H1 (cell line): ENCODE data around the gene CKM. TPM values are rescaled to one million over a fixed set of nuclear protein-coding genes. Genes with fewer than 3 reads are reported as not detected.

Experiments
- CTCF ChIA-PET: fragments of 300-600 bp; sonication (Branson Sonifier 250); formaldehyde crosslinking; loops from one replicate; lab custom pipeline; 2021; ENCODE audit not compliant: partially characterized antibody; lab: Charles Lee
- POLR2A ChIA-PET: fragments of 300-600 bp; sonication (Branson Sonifier 250); formaldehyde crosslinking; loops from one replicate; lab custom pipeline; 2021; ENCODE audit warnings: inconsistent platforms; ENCODE audit not compliant: partially characterized antibody; lab: Charles Lee
- DNase-seq, 2 experiments: peaks; one replicate each; pipeline versions ENCODE4 v3.0.0 to v3.0.0-alpha.2; 2010 to 2022; ENCODE audit warnings: low spot score in 2 of 2, low read depth in 1 of 2, mixed read lengths in 1 of 2
- FAIRE-seq: peaks from 2 replicates; lab custom pipeline; 2011; peaks lifted over from hg19 to GRCh38; lab: Jason Lieb, UNC
- H2AFZ ChIP-seq: 2 replicates; pipeline ENCODE4 v1.8.1; 2012; ENCODE audit warnings: low read length, inconsistent platforms
- H2AK5ac ChIP-seq: 2 replicates; pipeline ENCODE4 v1.6.1; 2013; ENCODE audit warnings: low read depth, low read length
- H2BK120ac ChIP-seq: replicated peaks from 2 replicates; pipeline ENCODE3; 2013; ENCODE audit warnings: low read depth, low read length, inconsistent platforms
- H2BK12ac ChIP-seq: 2 replicates; pipeline ENCODE4 v1.6.1; 2013; ENCODE audit warnings: low read depth, low read length
- H2BK15ac ChIP-seq: 2 replicates; pipeline ENCODE4 v1.6.1; 2013; ENCODE audit warnings: low read length
- H2BK20ac ChIP-seq: 2 replicates; pipeline ENCODE4 v1.6.1; 2013; ENCODE audit warnings: low read length
- H2BK5ac ChIP-seq: 2 replicates; pipeline ENCODE4 v1.6.1; 2013; ENCODE audit warnings: low read depth, low read length
- H3K14ac ChIP-seq: 2 replicates; pipeline ENCODE4 v1.6.1; 2013; ENCODE audit warnings: inconsistent platforms; ENCODE audit not compliant: insufficient read length
- H3K18ac ChIP-seq: 2 replicates; pipeline ENCODE4 v1.6.1; 2013; ENCODE audit warnings: low read length; ENCODE audit errors: extremely low read depth
- H3K23ac ChIP-seq: 2 replicates; pipeline ENCODE4 v1.6.1; 2013; ENCODE audit warnings: inconsistent platforms; ENCODE audit not compliant: insufficient read length
- H3K23me2 ChIP-seq: 2 replicates; pipeline ENCODE4 v1.6.1; 2013; ENCODE audit warnings: low read depth, low read length
- H3K27ac ChIP-seq: 2 replicates; pipeline ENCODE4 v1.6.1; 2011; ENCODE audit warnings: low read depth, low read length, inconsistent platforms
- H3K27me3 ChIP-seq, 4 experiments: replicated peaks in 1 of 4; 1 replicate in 1 of 4; 2 replicates in 3 of 4; pipeline versions ENCODE4 v1.6.1 to v1.8.1; 2011 to 2013; ENCODE audit warnings: low read length in 3 of 4, mild to moderate bottlenecking in 3 of 4, inconsistent platforms in 2 of 4, mixed read lengths in 2 of 4, moderate library complexity in 1 of 4; ENCODE audit not compliant: control insufficient read depth in 3 of 4, insufficient read depth in 3 of 4; ENCODE audit errors: extremely low read depth in 1 of 4
- H3K36me3 ChIP-seq, 4 experiments: 2 replicates each; pipeline versions ENCODE4 v1.6.1 to v1.8.1; 2011 to 2013; ENCODE audit warnings: mild to moderate bottlenecking in 4 of 4, low read length in 3 of 4, moderate library complexity in 2 of 4, control low read depth in 1 of 4, inconsistent platforms in 1 of 4; ENCODE audit not compliant: insufficient read depth in 4 of 4, control insufficient read depth in 2 of 4
- H3K4ac ChIP-seq: replicated peaks from 2 replicates; pipeline ENCODE3; 2013; ENCODE audit warnings: low read length, low read depth, mixed read lengths, inconsistent platforms; ENCODE audit not compliant: insufficient read length
- H3K4me1 ChIP-seq, 4 experiments: replicated peaks in 1 of 4; 1 replicate in 1 of 4; 2 replicates in 3 of 4; pipeline versions ENCODE4 v1.6.1 to v1.8.1; 2011 to 2013; ENCODE audit warnings: low read length in 3 of 4, inconsistent platforms in 2 of 4, mixed read lengths in 1 of 4; ENCODE audit not compliant: insufficient read depth in 4 of 4, control insufficient read depth in 3 of 4
- H3K4me2 ChIP-seq, 2 experiments: 2 replicates each; pipeline versions ENCODE4 v1.6.1 to v1.8.1; 2011 to 2013; ENCODE audit warnings: low read depth in 2 of 2, low read length in 2 of 2, control low read depth in 1 of 2, inconsistent platforms in 1 of 2, mild to moderate bottlenecking in 1 of 2; ENCODE audit not compliant: insufficient read depth in 1 of 2
- H3K4me3 ChIP-seq, 4 experiments: fragments of 200-600, 300-600 bp in 1 of 4; sonication (generic), shearing (Covaris generic), sonication (Bioruptor Twin) in 1 of 4; 2 replicates each; pipeline versions ENCODE4 v1.5.1 to v1.8.1; 2011 to 2016; ENCODE audit warnings: low read length in 4 of 4, low read depth in 3 of 4, control low read depth in 2 of 4, inconsistent platforms in 2 of 4, mild to moderate bottlenecking in 2 of 4, mixed read lengths in 1 of 4, moderate library complexity in 1 of 4; ENCODE audit not compliant: insufficient read depth in 2 of 4; ENCODE audit errors: extremely low read depth in 1 of 4
- H3K56ac ChIP-seq: replicated peaks from 2 replicates; pipeline ENCODE3; 2013; ENCODE audit warnings: low read depth, mild to moderate bottlenecking, mixed read lengths, low read length, inconsistent platforms; ENCODE audit not compliant: insufficient read length
- H3K79me1 ChIP-seq: 2 replicates; pipeline ENCODE4 v1.6.1; 2013; ENCODE audit warnings: low read depth, low read length, control low read depth
- H3K79me2 ChIP-seq, 2 experiments: 2 replicates each; pipeline versions ENCODE4 v1.6.1 to v1.8.1; 2012 to 2013; ENCODE audit warnings: low read length in 2 of 2, mild to moderate bottlenecking in 2 of 2, inconsistent platforms in 1 of 2; ENCODE audit not compliant: insufficient read depth in 2 of 2, control insufficient read depth in 1 of 2
- H3K9ac ChIP-seq, 4 experiments: replicated peaks in 1 of 4; 1 replicate in 1 of 4; 2 replicates in 3 of 4; pipeline versions ENCODE4 v1.6.1 to v1.8.1; 2011 to 2013; ENCODE audit warnings: low read depth in 3 of 4, low read length in 3 of 4, control low read depth in 2 of 4, mild to moderate bottlenecking in 2 of 4, moderate library complexity in 2 of 4, inconsistent platforms in 1 of 4; ENCODE audit errors: extremely low read depth in 1 of 4
- H3K9me3 ChIP-seq, 2 experiments: 2 replicates each; pipeline versions ENCODE4 v1.6.1 to v1.8.1; 2012 to 2013; ENCODE audit warnings: mild to moderate bottlenecking in 2 of 2, moderate library complexity in 2 of 2, control low read depth in 1 of 2, inconsistent platforms in 1 of 2, low read depth in 1 of 2, low read length in 1 of 2, mixed read lengths in 1 of 2; ENCODE audit not compliant: insufficient read depth in 2 of 2
- H4K20me1 ChIP-seq, 2 experiments: replicated peaks in 1 of 2; 2 replicates each; pipeline versions ENCODE3 to v1.8.1; 2011 to 2013; ENCODE audit warnings: inconsistent platforms in 2 of 2, low read length in 2 of 2, mild to moderate bottlenecking in 1 of 2; ENCODE audit not compliant: insufficient read depth in 2 of 2, control insufficient read depth in 1 of 2
- H4K5ac ChIP-seq: 2 replicates; pipeline ENCODE4 v1.6.1; 2013; ENCODE audit warnings: low read length, low read depth, mixed read lengths, inconsistent platforms; ENCODE audit not compliant: insufficient read length
- H4K8ac ChIP-seq: 2 replicates; pipeline ENCODE4 v1.8.0; 2013; ENCODE audit warnings: mild to moderate bottlenecking, moderate library complexity, low read length, inconsistent platforms; ENCODE audit not compliant: insufficient read depth; ENCODE audit errors: extremely low read depth
- H4K91ac ChIP-seq: replicated peaks from 2 replicates; pipeline ENCODE3; 2013; ENCODE audit warnings: low read length, mixed read lengths, inconsistent platforms; ENCODE audit not compliant: insufficient read length
- EZH2 ChIP-seq: fragments of 200-600 bp; sonication (generic); IDR thresholded peaks from 2 replicates; pipeline ENCODE4 v1.7.1; 2012; ENCODE audit warnings: low read depth, mild to moderate bottlenecking, moderate library complexity, low read length, inconsistent platforms; ENCODE audit not compliant: severe bottlenecking
- TEAD4 ChIP-seq: IDR thresholded peaks from 2 replicates; pipeline ENCODE4 v1.6.1; 2012; ENCODE audit warnings: low read depth, low read length, inconsistent platforms, mixed read lengths
- YY1 ChIP-seq: IDR thresholded peaks from 2 replicates; pipeline ENCODE4 v1.6.1; 2011; ENCODE audit warnings: low read depth, mild to moderate bottlenecking, low read length
- WGBS, 2 experiments: shearing (Covaris generic) in 1 of 2; methylation state at CpG; one replicate each; pipeline versions ENCODE4 v1.1.6 to v1.1.7; 2013 to 2015; ENCODE audit warnings: low lambda C conversion rate in 2 of 2, mixed read lengths in 2 of 2, inconsistent platforms in 1 of 2, low coverage in 1 of 2, missing lambda C conversion rate in 1 of 2; ENCODE audit not compliant: insufficient replicate concordance in 2 of 2, insufficient coverage in 1 of 2, insufficient read length in 1 of 2; ENCODE audit errors: extremely low coverage in 1 of 2, missing lambda C conversion rate in 1 of 2; 5-methylcytosine and 5-hydroxymethylcytosine counted together
- polyA plus RNA-seq, 7 experiments: library from polyadenylated mRNA; depleted of rRNA in 3 of 7; stranded (reverse) in 5 of 7; unstranded in 2 of 7; fragments of >200 nt in 5 of 7; fragments of 200-250 nt in 2 of 7; gene quantifications; 1 replicate in 5 of 7; 2 replicates in 1 of 7; 4 replicates in 1 of 7; pipeline versions ENCODE4 v1.2.1 to v1.2.3, GENCODE V29; 2011 to 2013; ENCODE audit warnings: missing spikeins in 2 of 7, mixed read lengths in 2 of 7
- total RNA-seq: library from RNA; stranded (reverse); fragmentation: NEBNext Ultra II Directional; extraction: Animal tissue kit (Norgen Biotek cat#: 25700); gene quantifications from 2 replicates; pipeline ENCODE4 v1.2.1, GENCODE V29; 2021

CKM gene
- total and polyA plus RNA-seq, 2 of the 8 experiments (the other 6 are each of a cell fraction or from before 2014, with no cell fraction given) = 0.08 TPM; not detected in 1

- Histone ChIP-seq H3K27ac (no peak overlapping the region), H2BK15ac (no peak overlapping the region), H4K8ac (no peak overlapping the region), H4K5ac (no peak overlapping the region), H3K4ac (no peak overlapping the region), H4K20me1 (peaks cover 22 to 28% of the 10 kb centered on the region in 2 experiments), H3K27me3 (no peaks in the 10 kb centered on the region), H3K79me1 (peaks cover 13% of the 10 kb centered on the region), H3K4me3 (no peak overlapping the region), H4K91ac (no peak overlapping the region), H3K9ac (no peak overlapping the region), H2BK120ac (no peak overlapping the region), H3K4me1 (peaks cover 0 to 6% (median 0%) of the 10 kb centered on the region in 4 experiments; a peak in 2 of 7 replicates), H2BK5ac (no peak overlapping the region), H3K79me2 (peaks cover 0 to 24% of the 10 kb centered on the region in 2 experiments; a peak in 2 of 4 replicates), H3K23me2 (peaks cover 4% of the 10 kb centered on the region; the same call in 1 of the 2 replicates), H2AK5ac (no peak overlapping the region), H3K23ac (no peak overlapping the region), H3K18ac (no peak overlapping the region), H3K14ac (no peak overlapping the region), H3K36me3 (no peaks in the 10 kb centered on the region; a peak in 1 of 8 replicates), H2BK12ac (no peak overlapping the region), H3K56ac (no peak overlapping the region), H2BK20ac (no peak overlapping the region), H2AFZ (no peak overlapping the region), H3K9me3 (no peaks in the 10 kb centered on the region), H3K4me2 (no peak overlapping the region)
- no peak for DNase-seq
- FAIRE-seq = no peak
- CTCF ChIA-PET = interaction anchor here (1.0 to 1.8 kb wide), 6 partner anchors 8 to 70 kb away, joined by 3 to 4 read pairs (median 4); no protein-coding TSS in a partner anchor
- TF ChIP-seq EZH2 (no peak), YY1 (no peak), TEAD4 (no peak)
- POLR2A ChIA-PET = no interaction called here
- WGBS, 2 experiments = 95% methylated on average over 4 of the region's 4 CpGs; no CpG with 5 or more reads in 1 of the 2 experiments
Observed at GRCh38 chr19:45256836-45257235, 65.8 kb downstream of the CKM start.

Other genes starting within 250 kb of the CKM start
- gene ZNF296, start 246.4 kb downstream of the CKM start, total RNA-seq = 6.8 and 7.5 TPM in 2 replicates
- 2.7 and 6.4 TPM in 2 replicates for gene ZNF296, start 246.4 kb downstream of the CKM start, polyA plus RNA-seq (2011; rRNA removed)
- gene GEMIN7, start 243.6 kb downstream of the CKM start, total RNA-seq = 48.0 and 48.5 TPM in 2 replicates
- gene GEMIN7, start 243.6 kb downstream of the CKM start, polyA plus RNA-seq (2011; rRNA removed) = 91.6 and 113 TPM in 2 replicates
- 25.7 and 27.0 TPM in 2 replicates for gene PPP1R37, start 229.7 kb downstream of the CKM start, total RNA-seq
- 14.6 and 22.5 TPM in 2 replicates for gene PPP1R37, start 229.7 kb downstream of the CKM start, polyA plus RNA-seq (2011; rRNA removed)
- gene NKPD1, start 161.9 kb downstream of the CKM start, total RNA-seq = 0.38 and 0.39 TPM in 2 replicates
- gene NKPD1, start 161.9 kb downstream of the CKM start, polyA plus RNA-seq (2011; rRNA removed) = 0.30 and 0.55 TPM in 2 replicates
- 30.5 and 31.8 TPM in 2 replicates for gene TRAPPC6A, start 144.6 kb downstream of the CKM start, total RNA-seq
- 130 and 144 TPM in 2 replicates for gene TRAPPC6A, start 144.6 kb downstream of the CKM start, polyA plus RNA-seq (2011; rRNA removed)
- 6.0 and 8.0 TPM in 2 replicates for gene BLOC1S3, start 144.1 kb downstream of the CKM start, total RNA-seq
- 6.1 and 7.6 TPM in 2 replicates for gene BLOC1S3, start 144.1 kb downstream of the CKM start, polyA plus RNA-seq (2011; rRNA removed)
- 1.5 and 1.6 TPM in 2 replicates for gene EXOC3L2, start 77.5 kb downstream of the CKM start, total RNA-seq
- gene EXOC3L2, start 77.5 kb downstream of the CKM start, polyA plus RNA-seq (2011; rRNA removed) = 1.4 and 3.4 TPM in 2 replicates
- gene MARK4, start 71.6 kb downstream of the CKM start, total RNA-seq = 46.8 and 49.8 TPM in 2 replicates
- 12.3 and 22.4 TPM in 2 replicates for gene MARK4, start 71.6 kb downstream of the CKM start, polyA plus RNA-seq (2011; rRNA removed)
- 2.8 and 3.2 TPM in 2 replicates for gene KLC3, start 17.9 kb upstream of the CKM start, total RNA-seq
- gene KLC3, start 17.9 kb upstream of the CKM start, polyA plus RNA-seq (2011; rRNA removed) = 1.3 and 2.4 TPM in 2 replicates
- gene ERCC2, start 47.7 kb upstream of the CKM start, total RNA-seq = 93.4 and 107 TPM in 2 replicates
- 117 and 197 TPM in 2 replicates for gene ERCC2, start 47.7 kb upstream of the CKM start, polyA plus RNA-seq (2011; rRNA removed)
- gene PPP1R13L, start 82.2 kb upstream of the CKM start, total RNA-seq = 15.3 and 18.4 TPM in 2 replicates
- 9.1 and 20.4 TPM in 2 replicates for gene PPP1R13L, start 82.2 kb upstream of the CKM start, polyA plus RNA-seq (2011; rRNA removed)
- gene POLR1G, start 83.8 kb upstream of the CKM start, total RNA-seq = 34.8 and 38.0 TPM in 2 replicates
- 16.8 and 18.4 TPM in 2 replicates for gene POLR1G, start 83.8 kb upstream of the CKM start, polyA plus RNA-seq (2011; rRNA removed)
- 44.7 and 46.4 TPM in 2 replicates for gene ERCC1, start 101.0 kb upstream of the CKM start, total RNA-seq
- gene ERCC1, start 101.0 kb upstream of the CKM start, polyA plus RNA-seq (2011; rRNA removed) = 94.2 and 112 TPM in 2 replicates
- gene FOSB, start 145.1 kb upstream of the CKM start, total RNA-seq = 1.3 and 2.7 TPM in 2 replicates
- 0.44 and 1.2 TPM in 2 replicates for gene FOSB, start 145.1 kb upstream of the CKM start, polyA plus RNA-seq (2011; rRNA removed)
- gene RTN2, start 174.2 kb upstream of the CKM start, total RNA-seq = 21.1 and 21.6 TPM in 2 replicates
- 21.0 and 33.5 TPM in 2 replicates for gene RTN2, start 174.2 kb upstream of the CKM start, polyA plus RNA-seq (2011; rRNA removed)
- 11.0 and 12.2 TPM in 2 replicates for gene PPM1N, start 175.6 kb upstream of the CKM start, total RNA-seq
- 14.4 and 17.5 TPM in 2 replicates for gene PPM1N, start 175.6 kb upstream of the CKM start, polyA plus RNA-seq (2011; rRNA removed)
- gene VASP, start 184.6 kb upstream of the CKM start, total RNA-seq = 135 and 138 TPM in 2 replicates
- gene VASP, start 184.6 kb upstream of the CKM start, polyA plus RNA-seq (2011; rRNA removed) = 89.7 and 163 TPM in 2 replicates